Neural progenitor cell (in vitro differentiated cells): ENCODE results near the gene CNOT4. TPM values are rescaled to one million over a fixed set of nuclear protein-coding genes. Genes with fewer than 3 reads are reported as not detected.

ENCODE experiments used
- DNase-seq: peaks from one replicate; pipeline ENCODE4 v3.0.0-alpha.2; 2016; ENCODE audit warnings: low spot score
- H2AFZ ChIP-seq: fragments of 200-600 bp; sonication (generic); replicated peaks from 2 replicates; pipeline ENCODE4 v1.6.1; 2016; ENCODE audit warnings: antibody characterized with exemption
- H3F3A ChIP-seq: fragments of 200-600 bp; sonication (generic); 2 replicates; pipeline ENCODE4 v1.6.1; 2016; ENCODE audit warnings: antibody characterized with exemption, low read depth
- H3K27ac ChIP-seq: fragments of 200-600 bp; sonication (generic); 2 replicates; pipeline ENCODE4 v1.5.1; 2016; ENCODE audit warnings: mild to moderate bottlenecking
- H3K27me3 ChIP-seq: fragments of 200-600 bp; sonication (generic); 2 replicates; pipeline ENCODE4 v1.6.1; 2016; ENCODE audit warnings: mild to moderate bottlenecking, moderate library complexity
- H3K36me3 ChIP-seq: fragments of 200-600 bp; sonication (generic); 2 replicates; pipeline ENCODE4 v1.5.1; 2016
- H3K4me1 ChIP-seq: fragments of 200-600 bp; sonication (generic); 2 replicates; pipeline ENCODE4 v1.6.1; 2016; ENCODE audit warnings: mixed run types
- H3K4me2 ChIP-seq: fragments of 200-600 bp; sonication (generic); 2 replicates; pipeline ENCODE4 v1.6.1; 2016
- H3K4me3 ChIP-seq: fragments of 200-600 bp; sonication (generic); 2 replicates; pipeline ENCODE4 v1.5.1; 2016
- H3K79me2 ChIP-seq: fragments of 200-600 bp; sonication (generic); 2 replicates; pipeline ENCODE4 v1.6.1; 2016; ENCODE audit warnings: low read depth
- H3K9ac ChIP-seq: fragments of 200-600 bp; sonication (generic); 2 replicates; pipeline ENCODE4 v1.6.1; 2016
- H3K9me3 ChIP-seq: fragments of 200-600 bp; sonication (generic); 2 replicates; pipeline ENCODE4 v1.5.1; 2016; ENCODE audit warnings: low read depth
- H4K20me1 ChIP-seq: fragments of 200-600 bp; sonication (generic); 2 replicates; pipeline ENCODE4 v1.6.1; 2016; ENCODE audit warnings: low read depth
- H3K27ac Mint-ChIP-seq: 3 replicates; pipeline ENCODE4 v1.8.0; 2021; ENCODE audit warnings: mixed read lengths
- H3K27me3 Mint-ChIP-seq: 2 replicates; pipeline ENCODE4 v1.8.0; 2022; ENCODE audit warnings: low read depth, mild to moderate bottlenecking, inconsistent platforms, moderate library complexity, mixed read lengths; ENCODE audit not compliant: insufficient read depth
- H3K36me3 Mint-ChIP-seq: 3 replicates; pipeline ENCODE4 v1.8.0; 2021; ENCODE audit warnings: mixed read lengths
- H3K4me1 Mint-ChIP-seq: 3 replicates; pipeline ENCODE4 v1.8.0; 2021; ENCODE audit warnings: mixed read lengths
- H3K4me3 Mint-ChIP-seq: 3 replicates; pipeline ENCODE4 v1.8.0; 2021; ENCODE audit warnings: mild to moderate bottlenecking, moderate library complexity, mixed read lengths
- H3K9me3 Mint-ChIP-seq: 3 replicates; pipeline ENCODE4 v1.8.0; 2020; ENCODE audit warnings: mixed read lengths
- CTCF ChIP-seq: fragments of 200-600 bp; sonication (generic); IDR thresholded peaks from 2 replicates; pipeline ENCODE4 v1.5.1; 2017; ENCODE audit warnings: antibody characterized with exemption, mild to moderate bottlenecking
- EZH2 ChIP-seq: fragments of 200-600 bp; sonication (generic); IDR thresholded peaks from 2 replicates; pipeline ENCODE4 v1.6.1; 2017; ENCODE audit warnings: antibody characterized with exemption, mild to moderate bottlenecking, moderate library complexity
- EZH2phosphoT487 ChIP-seq: fragments of 200-600 bp; sonication (generic); IDR thresholded peaks from 2 replicates; pipeline ENCODE4 v1.6.1; 2017; ENCODE audit warnings: antibody characterized with exemption
- total RNA-seq: library from RNA; depleted of rRNA; stranded (reverse); fragments of >200 nt; gene quantifications from 2 replicates; pipeline ENCODE4 v1.2.3, GENCODE V29; 2015; ENCODE audit warnings: low replicate concordance

The CNOT4 gene
- total RNA-seq, 1 donor from 2014 or later: 21.4 TPM

GRCh38 chr7:135428011-135428410 is 81.9 kb downstream of the CNOT4 start:
- Histone ChIP-seq H3F3A (no peaks in the 10 kb centered on the region), H3K27me3 (no peaks in the 10 kb centered on the region), H3K4me3 (no peak overlapping the region), H3K9me3 (no peaks in the 10 kb centered on the region), H2AFZ (no peak overlapping the region), H3K4me1 (no peaks in the 10 kb centered on the region), H3K4me2 (no peak overlapping the region), H4K20me1 (peaks cover 8% of the 10 kb centered on the region), H3K9ac (no peak overlapping the region), H3K27ac (no peak overlapping the region), H3K36me3 (no peaks in the 10 kb centered on the region), H3K79me2 (peaks cover 81% of the 10 kb centered on the region)
- H3K4me3 Mint-ChIP-seq: no peak overlapping the region
- H3K4me1 Mint-ChIP-seq: no peaks in the 10 kb centered on the region
- peaks cover 21% of the 10 kb centered on the region for H3K36me3 Mint-ChIP-seq
- no peaks in the 10 kb centered on the region for H3K9me3 Mint-ChIP-seq
- no peak overlapping the region for H3K27ac Mint-ChIP-seq
- TF ChIP-seq EZH2 (no peak), EZH2phosphoT487 (no peak), CTCF (no peak)
- no peak for DNase-seq
- H3K27me3 Mint-ChIP-seq: no peaks in the 10 kb centered on the region

- H3K9ac ChIP-seq: no peak overlapping the region
- H3K36me3 ChIP-seq: peaks cover under 1% of the 10 kb centered on the region
- Mint-ChIP-seq H3K9me3 (no peaks in the 10 kb centered on the region), H3K27ac (no peak overlapping the region), H3K27me3 (no peaks in the 10 kb centered on the region), H3K4me3 (no peak overlapping the region), H3K36me3 (peaks cover 13% of the 10 kb centered on the region), H3K4me1 (no peaks in the 10 kb centered on the region)
- no peak for DNase-seq
- H4K20me1 ChIP-seq: peaks cover 8% of the 10 kb centered on the region
- no peaks in the 10 kb centered on the region for H3K9me3 ChIP-seq
- H3K79me2 ChIP-seq: peaks cover 90% of the 10 kb centered on the region
- H3K4me1 ChIP-seq: no peaks in the 10 kb centered on the region
- no peaks in the 10 kb centered on the region for H3K27me3 ChIP-seq
- no peak overlapping the region for H3K27ac ChIP-seq
- no peak overlapping the region for H2AFZ ChIP-seq
- TF ChIP-seq EZH2: no peak
- no peak for TF ChIP-seq EZH2phosphoT487
- no peak for TF ChIP-seq CTCF
- H3F3A ChIP-seq: no peaks in the 10 kb centered on the region
- H3K4me2 ChIP-seq: no peak overlapping the region
- no peak overlapping the region for H3K4me3 ChIP-seq
These were observed 82.7 kb downstream of the CNOT4 start for GRCh38 chr7:135427166-135427565.

GRCh38 chr7:135425036-135425435 is 84.9 kb downstream of the CNOT4 start:
- Mint-ChIP-seq H3K9me3 (no peaks in the 10 kb centered on the region), H3K36me3 (peaks cover 10% of the 10 kb centered on the region), H3K27ac (no peak overlapping the region), H3K27me3 (no peaks in the 10 kb centered on the region), H3K4me1 (no peaks in the 10 kb centered on the region), H3K4me3 (no peak overlapping the region)
- H3F3A ChIP-seq: no peaks in the 10 kb centered on the region
- TF ChIP-seq CTCF (no peak), EZH2phosphoT487 (no peak), EZH2 (no peak)
- no peak for DNase-seq
- H4K20me1 ChIP-seq: peaks cover 5% of the 10 kb centered on the region
- H2AFZ ChIP-seq: no peak overlapping the region
- no peaks in the 10 kb centered on the region for H3K4me1 ChIP-seq
- no peak overlapping the region for H3K4me2 ChIP-seq
- H3K36me3 ChIP-seq: peaks cover 5% of the 10 kb centered on the region
- H3K27me3 ChIP-seq: no peaks in the 10 kb centered on the region
- H3K27ac ChIP-seq: no peak overlapping the region
- no peaks in the 10 kb centered on the region for H3K9me3 ChIP-seq
- no peak overlapping the region for H3K9ac ChIP-seq
- peaks cover 77% of the 10 kb centered on the region for H3K79me2 ChIP-seq
- H3K4me3 ChIP-seq: no peak overlapping the region
